Activated CD4-positive, alpha-beta T cell treated with anti-CD3 and anti-CD28 coated beads for 36 hours (primary cell): ENCODE results near the gene GSTCD. TPM values are rescaled to one million over a fixed set of nuclear protein-coding genes. Genes with fewer than 3 reads are reported as not detected.

Experiments used
- ATAC-seq: fragments of 200-7000 bp; cut with Tn5 transposase; one replicate; pipeline ENCODE4 v1.10.0; 2021; ENCODE audit warnings: mild to moderate bottlenecking, moderate library complexity
- CTCF ChIA-PET: fragments of 350-600 bp; sonication (Branson Sonifier 250); formaldehyde crosslinking; loops from one replicate; lab custom pipeline; 2021; ENCODE audit warnings: antibody characterized with exemption; lab: Charles Lee
- POLR2A ChIA-PET: fragments of 350-600 bp; sonication (Branson Sonifier 250); formaldehyde crosslinking; loops from one replicate; lab custom pipeline; 2021; ENCODE audit warnings: antibody characterized with exemption, inconsistent platforms; lab: Charles Lee
- DNase-seq: peaks from one replicate; pipeline ENCODE4 v3.0.0-alpha.2; 2020
- H3K27ac Mint-ChIP-seq: one replicate; pipeline ENCODE4 v1.8.0; 2021; ENCODE audit warnings: mixed read lengths
- H3K27me3 Mint-ChIP-seq: one replicate; pipeline ENCODE4 v1.8.0; 2021; ENCODE audit warnings: mixed read lengths
- H3K36me3 Mint-ChIP-seq: one replicate; pipeline ENCODE4 v1.8.0; 2021; ENCODE audit warnings: low read depth, mixed read lengths
- H3K4me1 Mint-ChIP-seq: one replicate; pipeline ENCODE4 v1.8.0; 2021; ENCODE audit warnings: mixed read lengths
- H3K4me3 Mint-ChIP-seq: one replicate; pipeline ENCODE4 v1.8.0; 2021; ENCODE audit warnings: mild to moderate bottlenecking, moderate library complexity, mixed read lengths
- H3K9me3 Mint-ChIP-seq: one replicate; pipeline ENCODE4 v1.8.0; 2021; ENCODE audit warnings: low read depth, mixed read lengths
- intact Hi-C, 2 experiments: fragments of 100-400 bp; cut with DNase I in 1 of 2; cut with micrococcal nuclease in 1 of 2; formaldehyde crosslinking; loops; one replicate each; pipeline versions ENCODE4 v1.14.2 to v1.15.1; 2022 to 2024; cut with DNase I, micrococcal nuclease
- total RNA-seq, 2 experiments: library from RNA; stranded (reverse); gene quantifications; one replicate each; pipeline ENCODE4 v1.2.3, GENCODE V29; 2021

The GSTCD gene
- total RNA-seq, 2 experiments from 2014 or later: 16.1 to 16.3 TPM

- intact Hi-C loops: no loop called here
- peaks cover 68% of the 10 kb centered on the region for H3K27me3 Mint-ChIP-seq
- ATAC-seq: peak; percentile 75
- H3K4me1 Mint-ChIP-seq: peaks cover 8% of the 10 kb centered on the region
- H3K4me3 Mint-ChIP-seq: peak overlapping the region; percentile 57
- ChIA-PET POLR2A (no interaction called here), CTCF (interaction anchor here (0.5 kb wide), 1 partner anchor 25 kb away, joined by 3 read pairs; no protein-coding TSS in a partner anchor)
- no peaks in the 10 kb centered on the region for H3K36me3 Mint-ChIP-seq
- H3K27ac Mint-ChIP-seq: no peak overlapping the region
- no peaks in the 10 kb centered on the region for H3K9me3 Mint-ChIP-seq
- peak; percentile 57 for DNase-seq
Measured at GRCh38 chr4:105895583-105896460, 187.2 kb downstream of the GSTCD start.

- H3K4me1 Mint-ChIP-seq: peaks cover 8% of the 10 kb centered on the region
- no peaks in the 10 kb centered on the region for H3K36me3 Mint-ChIP-seq
- H3K27me3 Mint-ChIP-seq: peaks cover 66% of the 10 kb centered on the region
- no peaks in the 10 kb centered on the region for H3K9me3 Mint-ChIP-seq
- intact Hi-C loops: no loop called here
- POLR2A ChIA-PET: no interaction called here
- CTCF ChIA-PET: interaction anchor here (0.5 kb wide), 1 partner anchor 25 kb away, joined by 3 read pairs; no protein-coding TSS in a partner anchor
- no peak for ATAC-seq
- H3K27ac Mint-ChIP-seq: no peak overlapping the region
- H3K4me3 Mint-ChIP-seq: peak overlapping the region; percentile 57
- DNase-seq: no peak
Measured at GRCh38 chr4:105896461-105896942, 187.9 kb downstream of the GSTCD start.

Other genes with a start within 250 kb of the GSTCD start
- 10 to 100 TPM; 74.6 to 76.3 TPM for gene PPA2, start 234.7 kb upstream of the GSTCD start, total RNA-seq
- gene ARHGEF38, start 156.2 kb upstream of the GSTCD start, total RNA-seq: not detected
- 10 to 100 TPM; 20.2 to 28.4 TPM for gene INTS12, start 95 bp upstream of the GSTCD start, total RNA-seq
- not detected for gene NPNT, start 186.7 kb downstream of the GSTCD start, total RNA-seq